ENCODE measurements around the gene PLEKHA6. TPM values are rescaled to one million over a fixed set of nuclear protein-coding genes. Genes with fewer than 3 reads are reported as not detected.

The PLEKHA6 gene
- total RNA-seq, 6 donors from 2014 or later, result 3.3 to 6.9 (median 4.9) TPM

DNA sequence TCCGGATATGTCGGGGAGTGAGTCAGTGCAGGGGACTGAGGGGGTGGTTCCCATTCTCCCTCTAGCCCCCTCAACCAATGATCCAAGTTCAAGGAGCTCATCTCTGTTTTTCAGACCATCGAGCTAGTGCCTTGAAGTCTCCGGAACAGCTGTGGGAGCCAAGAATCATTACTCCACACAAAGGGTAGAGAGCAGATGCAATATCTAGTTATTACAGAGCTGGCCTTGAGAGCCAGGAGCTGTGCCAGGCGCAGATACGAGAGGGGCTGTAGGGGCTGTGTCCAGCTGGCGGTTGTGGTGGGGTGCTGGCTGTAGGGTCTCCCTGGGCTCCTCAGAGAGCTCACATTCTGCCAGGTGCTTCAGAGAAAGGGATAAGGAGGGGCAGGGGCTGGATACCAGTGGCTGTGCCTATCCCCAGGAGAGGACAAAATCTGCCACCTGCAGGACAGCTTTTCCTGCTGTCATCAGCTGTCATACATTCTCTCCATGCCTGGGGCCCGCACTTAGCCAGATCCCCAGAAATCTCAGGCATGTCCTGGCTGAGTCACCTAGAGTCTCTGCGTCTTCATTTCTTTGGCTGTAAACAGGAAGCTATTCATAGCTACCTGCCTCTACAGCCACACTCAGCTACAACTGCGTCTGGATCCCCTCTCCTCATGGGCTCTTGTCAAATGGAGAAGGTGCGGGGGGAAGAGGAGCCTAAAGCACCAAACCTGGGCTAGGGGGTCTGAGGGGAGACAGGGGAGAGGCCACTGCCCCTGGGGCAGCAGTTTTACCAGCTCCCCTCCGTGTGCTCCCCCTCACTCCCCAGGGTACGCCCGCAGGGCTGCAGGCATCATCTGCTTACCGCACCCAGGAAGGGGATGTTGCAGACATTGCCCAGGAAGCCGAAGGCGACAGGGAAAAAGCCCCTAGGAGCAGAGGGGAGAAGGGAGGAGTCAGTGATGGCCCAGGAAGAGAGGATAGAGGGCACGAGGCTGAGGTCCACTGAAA, 161.1 kb downstream of the PLEKHA6 start:
- no peak for DNase-seq
- no peaks in the 10 kb centered on the region for H3K9me3 ChIP-seq
- TF ChIP-seq, protein P1, sequence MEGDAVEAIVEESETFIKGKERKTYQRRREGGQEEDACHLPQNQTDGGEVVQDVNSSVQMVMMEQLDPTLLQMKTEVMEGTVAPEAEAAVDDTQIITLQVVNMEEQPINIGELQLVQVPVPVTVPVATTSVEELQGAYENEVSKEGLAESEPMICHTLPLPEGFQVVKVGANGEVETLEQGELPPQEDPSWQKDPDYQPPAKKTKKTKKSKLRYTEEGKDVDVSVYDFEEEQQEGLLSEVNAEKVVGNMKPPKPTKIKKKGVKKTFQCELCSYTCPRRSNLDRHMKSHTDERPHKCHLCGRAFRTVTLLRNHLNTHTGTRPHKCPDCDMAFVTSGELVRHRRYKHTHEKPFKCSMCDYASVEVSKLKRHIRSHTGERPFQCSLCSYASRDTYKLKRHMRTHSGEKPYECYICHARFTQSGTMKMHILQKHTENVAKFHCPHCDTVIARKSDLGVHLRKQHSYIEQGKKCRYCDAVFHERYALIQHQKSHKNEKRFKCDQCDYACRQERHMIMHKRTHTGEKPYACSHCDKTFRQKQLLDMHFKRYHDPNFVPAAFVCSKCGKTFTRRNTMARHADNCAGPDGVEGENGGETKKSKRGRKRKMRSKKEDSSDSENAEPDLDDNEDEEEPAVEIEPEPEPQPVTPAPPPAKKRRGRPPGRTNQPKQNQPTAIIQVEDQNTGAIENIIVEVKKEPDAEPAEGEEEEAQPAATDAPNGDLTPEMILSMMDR (IDR thresholded peaks at IDR 0.05), result peak in 1 of 6 experiments; percentile 5
- TF ChIP-seq POLR2A (IDR thresholded peaks at IDR 0.05) (no peak), EP300 (IDR thresholded peaks at IDR 0.05) (no peak)
- no peaks in the 10 kb centered on the region for H3K4me1 ChIP-seq
- WGBS, 2 donors, result 56 to 65% methylated on average over 12 to 18 of the region's 18 CpGs
- no peak overlapping the region for H3K4me3 ChIP-seq
- no peak for ATAC-seq (ENCODE audit: low FRiP score in 2 of 2)
- no peaks in the 10 kb centered on the region for H3K36me3 ChIP-seq
- H3K27ac ChIP-seq, result no peak overlapping the region
- no peaks in the 10 kb centered on the region for H3K27me3 ChIP-seq

DNA sequence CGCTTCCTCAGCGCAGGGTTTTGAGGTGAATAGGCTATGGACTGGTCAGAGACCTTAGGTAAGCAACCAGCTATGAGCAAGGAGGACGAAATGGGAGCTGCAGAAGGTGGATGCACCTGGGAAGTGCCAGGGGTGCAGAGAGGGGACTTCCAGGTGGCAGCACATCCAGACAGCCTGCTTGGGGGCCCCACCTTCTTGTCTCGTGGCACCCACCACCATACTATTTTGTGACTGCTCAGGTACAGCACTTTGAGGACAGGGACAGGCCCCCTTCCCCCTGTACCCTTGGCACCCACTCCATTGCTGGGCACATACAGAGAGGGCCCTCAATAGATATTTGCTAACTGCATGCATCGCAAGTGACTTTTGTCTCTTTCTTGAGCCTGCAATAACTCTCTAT, 162.7 kb downstream of the PLEKHA6 start:
- Histone ChIP-seq H3K27me3 (no peaks in the 10 kb centered on the region), H3K27ac (no peak overlapping the region), H3K9me3 (no peaks in the 10 kb centered on the region), H3K36me3 (no peaks in the 10 kb centered on the region), H3K4me3 (no peak overlapping the region), H3K4me1 (no peaks in the 10 kb centered on the region)
- ATAC-seq (ENCODE audit: low FRiP score in 2 of 2) (no peak), DNase-seq (no peak)
- TF ChIP-seq, protein P1 (IDR thresholded peaks at IDR 0.05), result no peak
- TF ChIP-seq POLR2A (IDR thresholded peaks at IDR 0.05) (no peak), POLR2AphosphoS5 (IDR thresholded peaks at IDR 0.05) (no peak), EP300 (IDR thresholded peaks at IDR 0.05) (no peak)
- WGBS, 2 donors, result 59 to 81% methylated on average over 3 to 5 of the region's 5 CpGs

DNA sequence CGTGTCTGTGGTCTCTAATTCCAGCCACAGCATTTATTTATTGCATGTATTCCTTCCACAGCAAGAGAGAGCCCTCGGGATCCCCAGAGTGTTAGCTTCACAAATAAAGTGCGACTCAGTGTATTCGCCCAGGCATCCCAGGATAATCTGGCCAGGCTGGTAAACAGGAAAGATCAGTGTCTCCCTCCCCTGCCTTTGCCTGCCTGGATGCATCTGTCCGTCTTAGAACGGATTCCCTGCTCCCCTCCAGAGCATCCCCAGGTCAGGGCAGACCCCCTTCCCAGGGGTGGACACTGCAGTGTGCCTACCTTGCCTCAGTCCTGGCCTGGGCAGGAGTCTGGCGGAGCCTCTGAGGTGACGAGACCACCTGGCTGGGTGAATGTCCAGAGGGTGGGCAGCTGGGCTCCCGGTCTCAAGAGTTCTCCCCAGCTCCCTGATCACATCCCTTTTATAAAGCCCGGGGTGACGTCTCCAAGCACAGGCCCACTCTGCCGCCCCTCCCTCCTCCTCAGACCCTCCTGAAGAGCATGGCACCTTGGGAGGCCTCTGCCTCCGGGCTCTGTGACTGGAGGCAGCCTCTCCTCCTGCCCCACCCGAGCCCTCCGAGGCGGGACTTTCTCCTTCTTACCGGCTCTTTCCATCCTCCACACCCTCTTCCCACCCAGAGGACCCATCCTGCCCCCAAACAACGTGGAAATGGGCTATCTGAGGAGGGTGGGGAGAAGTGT, 163.5 kb downstream of the PLEKHA6 start, which contains the start of gene KISS1:
TSS of gene KISS1 (minus strand) at position 424 of the 728 bp plus-strand sequence. CDS start 3,615 bp downstream, outside the sequence.
- DNase-seq, result peak in 1 of 2 donors; percentile 29
- 37 to 53% methylated on average over 10 to 18 of the region's 18 CpGs for WGBS, 2 donors

DNA sequence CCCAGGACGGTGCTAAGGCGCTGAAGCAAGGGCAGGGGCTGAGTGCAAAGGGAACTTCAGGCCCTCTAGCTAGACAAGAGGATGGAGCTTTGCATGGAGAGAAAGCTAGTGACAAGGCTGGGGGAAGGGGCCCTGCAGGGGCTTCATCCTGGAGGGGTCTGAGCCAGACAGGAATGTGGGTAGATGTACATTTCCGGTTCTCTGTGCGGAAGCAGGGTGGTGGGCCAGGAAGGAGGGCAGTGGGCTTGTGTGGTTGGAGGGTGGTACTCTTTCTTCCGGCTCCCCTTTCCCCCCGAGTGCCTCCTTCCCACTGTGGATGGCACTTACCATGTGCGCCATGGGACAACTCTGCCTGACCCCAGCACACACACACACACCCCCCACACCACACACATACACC, 165.0 kb downstream of the PLEKHA6 start:
- H3K36me3 ChIP-seq, result no peaks in the 10 kb centered on the region
- H3K4me1 ChIP-seq, result peaks cover 0 to 11% (median 3%) of the 10 kb centered on the region in 4 donors
- ATAC-seq (ENCODE audit: low FRiP score in 2 of 2) (no peak), DNase-seq (no peak)
- TF ChIP-seq POLR2AphosphoS5 (IDR thresholded peaks at IDR 0.05) (no peak), EP300 (IDR thresholded peaks at IDR 0.05) (no peak), POLR2A (IDR thresholded peaks at IDR 0.05) (no peak)
- TF ChIP-seq, protein P1 (IDR thresholded peaks at IDR 0.05), result no peak
- WGBS, 2 donors, result 37 to 55% methylated on average over 6 to 7 of the region's 7 CpGs
- no peak overlapping the region for H3K27ac ChIP-seq
- H3K9me3 ChIP-seq, result no peaks in the 10 kb centered on the region
- H3K4me3 ChIP-seq, result no peak overlapping the region
- H3K27me3 ChIP-seq, result peaks cover 0 to 4% (median 0%) of the 10 kb centered on the region in 4 donors

More for the DNA sequence above, 163.5 kb downstream of the PLEKHA6 start, which contains the start of gene KISS1:
- no peak for ATAC-seq (ENCODE audit: low FRiP score in 2 of 2)
- Histone ChIP-seq H3K27me3 (no peaks in the 10 kb centered on the region), H3K4me3 (no peak within 1 kb of the TSS), H3K4me1 (no peaks in the 10 kb centered on the region), H3K27ac (no peak within 1 kb of the TSS), H3K36me3 (no peaks in the 10 kb centered on the region), H3K9me3 (no peaks in the 10 kb centered on the region)
- TF ChIP-seq POLR2AphosphoS5 (IDR thresholded peaks at IDR 0.05), result no peak
- no peak for TF ChIP-seq POLR2A (IDR thresholded peaks at IDR 0.05)
- no peak for TF ChIP-seq EP300 (IDR thresholded peaks at IDR 0.05)
- TF ChIP-seq, protein P1 (IDR thresholded peaks at IDR 0.05), result no peak
